ENCODE results near the gene PCDHA12. TPM values are rescaled to one million over a fixed set of nuclear protein-coding genes. Genes with fewer than 3 reads are reported as not detected.
"Not testable (repeated sequence)": the region's sequence is repeated elsewhere in the genome, so short reads cannot be mapped to it uniquely, and the experiment has no call there.

The PCDHA12 gene
- total and polyA plus RNA-seq, 11 donors: 0.08 to 0.97 (median 0.09) TPM; not detected in 7

GRCh38 chr5:140842798-140843733, 32.0 kb upstream of the PCDHA12 start:
- Histone ChIP-seq H3K4me3 (no peak overlapping the region), H3K36me3 (no peaks in the 10 kb centered on the region), H3K27me3 (peaks cover 0 to 82% (median 15%) of the 10 kb centered on the region in 9 donors), H3K4me1 (no peaks in the 10 kb centered on the region), H3K9me3 (peaks cover 0 to 44% (median 14%) of the 10 kb centered on the region in 12 donors), H3K27ac (no peak overlapping the region)
- 36 to 49% (median 43%) methylated on average over 12 to 87 of the region's 87 CpGs for WGBS, 4 donors
- intact Hi-C loops (cut with DNase I): no loop called here
- DNase-seq (no peak), ATAC-seq (no peak)
- no peak for TF ChIP-seq POLR2A (IDR thresholded peaks at IDR 0.05)

GRCh38 chr5:140848139-140849102, 26.7 kb upstream of the PCDHA12 start, which contains the start of gene PCDHA9:
TSS of gene PCDHA9 (plus strand) at chr5:140848382. CDS start at chr5:140848496, 114 bp downstream.
- H3K4me3 ChIP-seq; H3K4me1 ChIP-seq; DNase-seq; H3K27ac ChIP-seq; intact Hi-C loops (cut with DNase I); ATAC-seq; H3K36me3 ChIP-seq: not testable (repeated sequence)
- Histone ChIP-seq H3K9me3 (peaks cover 0 to 29% (median 10%) of the 10 kb centered on the region in 12 donors), H3K27me3 (peaks cover 0 to 64% (median 17%) of the 10 kb centered on the region in 9 donors)
- 12 to 23% (median 19%) methylated on average over 14 to 46 of the region's 48 CpGs for whole genome bisulfite sequencing, 4 donors

- 33 to 51% (median 41%) methylated on average over 44 to 101 of the region's 101 CpGs for WGBS, 4 donors
- intact Hi-C loops (cut with DNase I): loop anchor here in 1 of 10 donors (10.0 kb wide), 1 partner anchor 195 kb away; no protein-coding TSS in a partner anchor
Observed at GRCh38 chr5:140849831-140850634, 25.1 kb upstream of the PCDHA12 start.

GRCh38 chr5:140855772-140856674, 19.1 kb upstream of the PCDHA12 start, which contains the start of gene PCDHA10:
TSS of gene PCDHA10 (plus strand) at chr5:140855897. CDS start at chr5:140856049, 152 bp downstream.
- no peaks in the 10 kb centered on the region for H3K4me1 ChIP-seq
- DNase-seq: no peak
- H3K9me3 ChIP-seq: peaks cover 0 to 34% (median 11%) of the 10 kb centered on the region in 12 donors
- peak within 1 kb of the TSS in 7 of 12 donors; percentile 15 to 49 (median 29) for H3K4me3 ChIP-seq
- no peak within 1 kb of the TSS for H3K27ac ChIP-seq
- H3K27me3 ChIP-seq: peaks cover 0 to 72% (median 11%) of the 10 kb centered on the region in 9 donors
- H3K36me3 ChIP-seq: no peaks in the 10 kb centered on the region
- ATAC-seq: no peak
- TF ChIP-seq CTCF (IDR thresholded peaks at IDR 0.05): peak in 6 of 12 donors; percentile 8 to 41 (median 26)
- TF ChIP-seq POLR2A (IDR thresholded peaks at IDR 0.05): no peak
- WGBS, 4 donors: 15 to 22% (median 16%) methylated on average over 42 to 44 of the region's 44 CpGs
- intact Hi-C loops (cut with DNase I): loop anchor here in 1 of 10 donors (10.0 kb wide), 1 partner anchor 189 kb away; no protein-coding TSS in a partner anchor

More at GRCh38 chr5:140849831-140850634, 25.1 kb upstream of the PCDHA12 start:
- Histone ChIP-seq H3K27me3 (peaks cover 0 to 73% (median 17%) of the 10 kb centered on the region in 9 donors), H3K9me3 (peaks cover 0 to 28% (median 7%) of the 10 kb centered on the region in 12 donors)
- not testable (repeated sequence) for H3K4me3 ChIP-seq, H3K36me3 ChIP-seq, H3K4me1 ChIP-seq, H3K27ac ChIP-seq, ATAC-seq, DNase-seq
